Cardiac fibroblast (primary cell): ENCODE results near the gene THRB.
A peak's percentile ranks its signal among the peaks of the same experiment; 100 is the strongest.

Experiments used
- DNase-seq, 2 donors: peaks; one replicate each; pipeline versions ENCODE4 v3.0.0 to v3.0.0-alpha.2; 2010; ENCODE audit warnings: low read depth in 2 of 2
- H3K4me3 ChIP-seq, 2 donors: replicated peaks in 1 of 2; 1 replicate in 1 of 2; 2 replicates in 1 of 2; pipeline ENCODE4 v1.5.1; 2011; ENCODE audit warnings: low read depth in 2 of 2, low read length in 2 of 2, mild to moderate bottlenecking in 2 of 2, moderate library complexity in 1 of 2
- CTCF ChIP-seq: IDR thresholded peaks from one replicate; pipeline ENCODE4 v1.5.1; 2011; ENCODE audit warnings: low read depth, mild to moderate bottlenecking, low read length, inconsistent platforms

The THRB gene

GRCh38 chr3:24245056-24245455, 249.6 kb downstream of the THRB start:
- no peak for DNase-seq
- TF ChIP-seq CTCF = no peak
- H3K4me3 ChIP-seq = no peak overlapping the region

- H3K4me3 ChIP-seq = no peak overlapping the region
- no peak for TF ChIP-seq CTCF
- DNase-seq = no peak
Measured at GRCh38 chr3:24244491-24244890, 250.2 kb downstream of the THRB start.

- DNase-seq = peak; percentile 93 to 96
- H3K4me3 ChIP-seq = no peak overlapping the region
- TF ChIP-seq CTCF = no peak
Measured at GRCh38 chr3:24242012-24242698, 252.5 kb downstream of the THRB start.

GRCh38 chr3:24240306-24240705, 254.3 kb downstream of the THRB start:
- DNase-seq = no peak
- no peak overlapping the region for H3K4me3 ChIP-seq
- no peak for TF ChIP-seq CTCF

GRCh38 chr3:24237971-24238706, 256.5 kb downstream of the THRB start:
- H3K4me3 ChIP-seq = no peak overlapping the region
- TF ChIP-seq CTCF = peak; percentile 73
- peak; percentile 91 to 92 for DNase-seq

GRCh38 chr3:24235121-24235520, 259.5 kb downstream of the THRB start:
- H3K4me3 ChIP-seq = no peak overlapping the region
- peak in 1 of 2 donors; percentile 27 for DNase-seq
- no peak for TF ChIP-seq CTCF
